Mesothelial cell of epicardium (in vitro differentiated cells): ENCODE data around the gene SMAP1. TPM values are rescaled to one million over a fixed set of nuclear protein-coding genes. Genes with fewer than 3 reads are reported as not detected.

Experiments used
- DNase-seq, 2 experiments: peaks; one replicate each; pipeline ENCODE4 v3.0.0; 2021; ENCODE audit warnings: low spot score in 2 of 2; ENCODE audit not compliant: unreplicated experiment in 2 of 2
- H3K27ac Mint-ChIP-seq: 2 replicates; pipeline ENCODE4 v1.8.0; 2021; ENCODE audit warnings: mixed read lengths
- H3K27me3 Mint-ChIP-seq: 2 replicates; pipeline ENCODE4 v1.8.0; 2021; ENCODE audit warnings: low read depth, mixed read lengths
- H3K36me3 Mint-ChIP-seq: 2 replicates; pipeline ENCODE4 v1.8.0; 2021; ENCODE audit warnings: mixed read lengths
- H3K4me1 Mint-ChIP-seq: 2 replicates; pipeline ENCODE4 v1.8.0; 2021; ENCODE audit warnings: mixed read lengths
- H3K4me3 Mint-ChIP-seq: 2 replicates; pipeline ENCODE4 v1.8.0; 2021; ENCODE audit warnings: mild to moderate bottlenecking, moderate library complexity, mixed read lengths
- H3K9me3 Mint-ChIP-seq: 2 replicates; pipeline ENCODE4 v1.8.0; 2021; ENCODE audit warnings: mixed read lengths
- CTCF ChIP-seq: fragments of 200-600 bp; sonication (generic); IDR thresholded peaks from one replicate; pipeline ENCODE4 v1.5.0; 2021; ENCODE audit warnings: antibody characterized with exemption; ENCODE audit not compliant: unreplicated experiment
- total RNA-seq: library from RNA; stranded (reverse); gene quantifications from 3 replicates; pipeline ENCODE4 v1.2.1, GENCODE V29; 2021

SMAP1 gene
- total RNA-seq, 1 donor from 2014 or later: 25.7 TPM

- TF ChIP-seq CTCF: no peak
- peaks cover 70% of the 10 kb centered on the region for H3K9me3 Mint-ChIP-seq
- no peak overlapping the region for H3K4me3 Mint-ChIP-seq
- peaks cover 36% of the 10 kb centered on the region for H3K36me3 Mint-ChIP-seq
- H3K27ac Mint-ChIP-seq: no peak overlapping the region
- no peak for DNase-seq
- no peaks in the 10 kb centered on the region for H3K4me1 Mint-ChIP-seq
- no peaks in the 10 kb centered on the region for H3K27me3 Mint-ChIP-seq
These were observed 26.7 kb downstream of the SMAP1 start for GRCh38 chr6:70694371-70694770.

DNA sequence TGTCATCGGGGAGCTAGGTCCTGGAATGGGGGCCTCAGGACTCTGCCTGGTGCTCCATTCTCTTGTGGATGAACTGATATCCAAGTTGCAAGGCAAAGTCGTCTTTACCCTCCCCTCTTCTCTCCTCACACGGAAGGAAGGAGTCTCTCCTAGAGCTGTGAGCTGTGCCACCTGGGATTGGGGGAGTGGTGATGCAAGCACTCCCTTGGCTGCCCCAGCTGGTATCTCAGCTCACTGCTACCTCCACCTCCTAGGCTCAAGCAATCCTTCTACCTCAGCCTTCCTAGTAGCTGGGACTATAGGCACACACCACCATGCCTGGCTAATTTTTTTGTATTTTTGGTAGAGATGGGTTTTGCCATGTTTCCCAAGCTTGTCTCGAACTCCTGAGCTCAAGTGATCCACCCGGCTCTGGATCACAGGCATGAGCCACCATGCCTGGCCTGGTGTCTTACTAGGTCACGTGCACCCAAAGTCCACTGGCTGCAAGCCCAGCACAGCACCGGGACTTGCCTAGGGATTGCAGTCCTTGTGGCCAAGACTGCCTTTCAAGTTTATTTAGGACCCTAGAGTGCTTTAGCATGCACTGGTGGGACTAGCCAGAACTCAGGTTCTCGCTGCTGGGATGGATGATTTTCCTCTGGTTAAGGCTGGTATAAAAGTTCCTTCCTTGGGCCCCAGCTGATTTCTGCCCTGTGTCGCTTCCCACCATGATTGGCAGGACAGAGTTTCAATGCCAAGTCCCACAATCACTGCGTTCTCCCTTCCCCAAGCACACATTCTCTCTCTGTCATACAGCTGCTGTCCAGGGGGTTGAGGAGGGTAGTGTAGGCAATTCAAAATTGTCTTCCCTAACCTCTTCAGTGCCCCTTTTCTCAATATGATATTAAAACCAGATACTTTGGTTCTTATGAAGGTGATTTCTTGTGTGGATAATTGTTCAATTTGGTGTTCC lies 33.5 kb downstream of the SMAP1 start:
- Mint-ChIP-seq H3K27ac (no peak overlapping the region), H3K9me3 (peaks cover 18% of the 10 kb centered on the region), H3K27me3 (no peaks in the 10 kb centered on the region), H3K4me3 (no peak overlapping the region), H3K36me3 (peaks cover 20% of the 10 kb centered on the region), H3K4me1 (no peaks in the 10 kb centered on the region)
- no peak for TF ChIP-seq CTCF
- DNase-seq: no peak

DNA sequence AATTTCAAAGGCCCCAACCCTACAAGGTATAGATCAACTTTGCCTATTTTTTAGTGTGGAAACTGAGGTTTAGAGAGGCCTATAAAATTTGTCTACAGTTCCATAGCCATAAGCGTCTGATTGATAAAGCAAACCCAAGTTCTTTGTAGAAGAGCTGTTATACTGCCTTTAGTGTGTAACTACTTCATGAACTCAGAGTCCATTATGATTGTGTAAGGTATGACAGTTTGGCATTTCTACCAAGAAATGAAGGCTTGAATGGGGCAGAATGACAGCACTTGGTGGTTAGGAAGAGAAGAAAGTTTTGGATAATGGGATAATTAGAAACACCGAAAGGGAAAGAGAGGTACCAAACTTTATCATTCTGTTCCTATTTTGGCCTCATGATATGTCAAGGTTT lies 38.1 kb downstream of the SMAP1 start:
- H3K4me1 Mint-ChIP-seq: no peaks in the 10 kb centered on the region
- H3K36me3 Mint-ChIP-seq: peaks cover 9% of the 10 kb centered on the region
- H3K9me3 Mint-ChIP-seq: peaks cover 4% of the 10 kb centered on the region
- TF ChIP-seq CTCF: no peak
- H3K4me3 Mint-ChIP-seq: no peak overlapping the region
- DNase-seq: no peak
- no peaks in the 10 kb centered on the region for H3K27me3 Mint-ChIP-seq
- H3K27ac Mint-ChIP-seq: no peak overlapping the region

DNA sequence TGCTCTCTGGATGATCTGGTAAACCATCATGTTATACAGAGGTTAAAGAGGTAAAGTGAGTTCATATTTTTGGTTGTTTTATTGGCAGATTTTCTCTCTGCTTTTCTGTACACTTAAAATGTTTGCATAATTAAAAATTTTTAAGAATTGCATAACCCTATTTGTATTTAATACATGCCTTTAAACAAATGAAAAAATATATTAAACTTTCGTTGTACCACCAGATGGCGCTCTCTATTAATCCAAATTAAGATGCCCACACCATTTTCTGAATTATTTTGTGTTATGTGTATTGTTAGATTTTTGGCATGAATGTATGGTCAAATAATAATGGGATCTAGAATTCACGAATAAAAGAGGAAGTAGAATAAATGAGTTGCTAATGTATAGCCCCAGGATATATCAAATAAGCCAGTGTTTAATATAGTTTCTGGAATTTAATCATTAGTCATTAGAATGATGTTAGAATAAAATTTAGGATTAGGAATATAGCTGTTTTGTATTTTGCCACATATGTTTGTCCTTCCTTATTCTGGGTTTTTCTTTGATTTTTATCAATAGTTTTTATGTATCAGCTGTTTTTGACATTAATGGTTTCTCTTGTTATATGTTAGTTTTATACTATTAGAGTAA lies 38.9 kb downstream of the SMAP1 start:
- Mint-ChIP-seq H3K27me3 (no peaks in the 10 kb centered on the region), H3K4me1 (no peaks in the 10 kb centered on the region), H3K9me3 (peaks cover 4% of the 10 kb centered on the region), H3K4me3 (no peak overlapping the region), H3K36me3 (peaks cover 7% of the 10 kb centered on the region), H3K27ac (no peak overlapping the region)
- TF ChIP-seq CTCF: peak; percentile 91
- no peak for DNase-seq

DNA sequence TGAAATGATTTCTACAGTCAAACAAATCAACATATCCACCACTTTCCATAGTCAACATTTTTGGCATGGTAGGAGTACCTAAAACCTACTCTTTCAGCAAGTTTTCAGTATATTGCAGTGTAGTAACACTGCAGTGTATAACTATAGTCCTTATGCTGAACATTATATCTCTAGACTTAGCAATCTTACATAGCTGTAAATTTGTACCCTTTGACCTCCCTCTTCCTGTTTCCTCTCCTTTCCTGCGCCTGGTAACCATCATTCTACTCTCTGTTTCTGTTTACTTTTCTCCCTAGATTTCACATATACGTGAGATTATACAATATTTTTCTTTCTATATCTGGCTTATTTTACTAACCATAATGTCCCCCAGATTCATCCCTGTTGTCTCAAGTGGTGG lies 40.2 kb downstream of the SMAP1 start:
- TF ChIP-seq CTCF: no peak
- H3K4me3 Mint-ChIP-seq: no peak overlapping the region
- no peaks in the 10 kb centered on the region for H3K4me1 Mint-ChIP-seq
- peaks cover 3% of the 10 kb centered on the region for H3K36me3 Mint-ChIP-seq
- no peaks in the 10 kb centered on the region for H3K27me3 Mint-ChIP-seq
- DNase-seq: no peak
- H3K9me3 Mint-ChIP-seq: peaks cover 4% of the 10 kb centered on the region
- H3K27ac Mint-ChIP-seq: no peak overlapping the region
